Fibroblast of lung (primary cell): ENCODE results near the gene ATAD3B. TPM values are rescaled to one million over a fixed set of nuclear protein-coding genes. Genes with fewer than 3 reads are reported as not detected.

Experiments
- DNase-seq, 2 donors: peaks; one replicate each; pipeline versions ENCODE4 v3.0.0 to v3.0.0-alpha.2; 2010; ENCODE audit warnings: low read depth in 2 of 2
- H2AFZ ChIP-seq: 2 replicates; pipeline ENCODE4 v1.5.1; 2012; ENCODE audit warnings: low read length, control low read depth, inconsistent platforms
- H3K27ac ChIP-seq: 2 replicates; pipeline ENCODE4 v1.5.1; 2011; ENCODE audit warnings: low read length, control low read depth; ENCODE audit not compliant: insufficient read depth
- H3K27me3 ChIP-seq: 2 replicates; pipeline ENCODE4 v1.5.1; 2011; ENCODE audit warnings: mild to moderate bottlenecking, low read length; ENCODE audit not compliant: control insufficient read depth, insufficient read depth
- H3K36me3 ChIP-seq: 2 replicates; pipeline ENCODE4 v1.5.1; 2011; ENCODE audit warnings: low read length; ENCODE audit not compliant: control insufficient read depth, insufficient read depth
- H3K4me1 ChIP-seq: 2 replicates; pipeline ENCODE4 v1.5.1; 2011; ENCODE audit warnings: low read length; ENCODE audit not compliant: control insufficient read depth, insufficient read depth; ENCODE audit errors: extremely low read depth
- H3K4me2 ChIP-seq: 2 replicates; pipeline ENCODE4 v1.5.1; 2011; ENCODE audit warnings: low read length, control low read depth; ENCODE audit not compliant: insufficient read depth; ENCODE audit errors: extremely low read depth
- H3K4me3 ChIP-seq, 4 experiments: fragments of 200-600 bp in 1 of 4; sonication (generic) in 1 of 4; replicated peaks in 1 of 4; 2 replicates each; pipeline ENCODE4 v1.5.1; 2011 to 2016; ENCODE audit warnings: low read length in 4 of 4, low read depth in 3 of 4, mild to moderate bottlenecking in 3 of 4, control low read depth in 2 of 4, inconsistent platforms in 1 of 4, mixed read lengths in 1 of 4; ENCODE audit not compliant: insufficient read depth in 1 of 4; ENCODE audit errors: control extremely low read depth in 1 of 4
- H3K79me2 ChIP-seq: 2 replicates; pipeline ENCODE4 v1.5.1; 2012; ENCODE audit warnings: mild to moderate bottlenecking, low read length, inconsistent platforms; ENCODE audit not compliant: control insufficient read depth, insufficient read depth
- H3K9ac ChIP-seq: 2 replicates; pipeline ENCODE4 v1.5.1; 2011; ENCODE audit warnings: mild to moderate bottlenecking, low read length, control low read depth; ENCODE audit not compliant: insufficient read depth
- H3K9me3 ChIP-seq: 2 replicates; pipeline ENCODE4 v1.5.1; 2012; ENCODE audit warnings: low read depth, low read length; ENCODE audit not compliant: control insufficient read depth, insufficient read depth
- H4K20me1 ChIP-seq: 2 replicates; pipeline ENCODE4 v1.5.1; 2011; ENCODE audit warnings: low read length; ENCODE audit not compliant: control insufficient read depth, insufficient read depth; ENCODE audit errors: extremely low read depth
- EZH2 ChIP-seq: IDR thresholded peaks from 2 replicates; pipeline ENCODE4 v1.5.1; 2012; ENCODE audit warnings: low read length, control low read depth, mild to moderate bottlenecking; ENCODE audit errors: missing control alignments
- polyA plus RNA-seq, 2 donors: library from polyadenylated mRNA; depleted of rRNA in 1 of 2; stranded (reverse) in 1 of 2; unstranded in 1 of 2; fragments of >200 nt; gene quantifications; 2 replicates each; pipeline ENCODE4 v1.2.1, GENCODE V29; 2011 to 2012; ENCODE audit warnings: missing spikeins in 1 of 2
- total RNA-seq: library from RNA; depleted of rRNA; stranded (reverse); fragments of >200 nt; gene quantifications from 2 replicates; pipeline ENCODE4 v1.2.1, GENCODE V29; 2014
- TF ChIP-seq, protein P1 (sequence below), 2 donors: IDR thresholded peaks in 1 of 2; conservative IDR thresholded peaks in 1 of 2; 1 replicate in 1 of 2; 2 replicates in 1 of 2; pipeline ENCODE4 v1.5.1; 2011 to 2012; ENCODE audit warnings: low read length in 2 of 2, control low read depth in 1 of 2, inconsistent platforms in 1 of 2, low read depth in 1 of 2, mild to moderate bottlenecking in 1 of 2

The ATAD3B gene
- total and polyA plus RNA-seq, 2 donors (not counting 1 experiment from before 2014, with no cell fraction given): 7.0 to 15.0 TPM

GRCh38 chr1:1439546-1440261 is 31.9 kb upstream of the ATAD3B start:
- Histone ChIP-seq H3K36me3 (no peaks in the 10 kb centered on the region), H4K20me1 (no peaks in the 10 kb centered on the region), H2AFZ (no peak overlapping the region), H3K27me3 (no peaks in the 10 kb centered on the region), H3K9ac (no peak overlapping the region), H3K79me2 (no peaks in the 10 kb centered on the region), H3K4me2 (no peak overlapping the region), H3K4me1 (peaks cover 4% of the 10 kb centered on the region), H3K9me3 (no peaks in the 10 kb centered on the region), H3K27ac (no peak overlapping the region), H3K4me3 (no peak overlapping the region)
- no peak for DNase-seq
- TF ChIP-seq, protein P1, sequence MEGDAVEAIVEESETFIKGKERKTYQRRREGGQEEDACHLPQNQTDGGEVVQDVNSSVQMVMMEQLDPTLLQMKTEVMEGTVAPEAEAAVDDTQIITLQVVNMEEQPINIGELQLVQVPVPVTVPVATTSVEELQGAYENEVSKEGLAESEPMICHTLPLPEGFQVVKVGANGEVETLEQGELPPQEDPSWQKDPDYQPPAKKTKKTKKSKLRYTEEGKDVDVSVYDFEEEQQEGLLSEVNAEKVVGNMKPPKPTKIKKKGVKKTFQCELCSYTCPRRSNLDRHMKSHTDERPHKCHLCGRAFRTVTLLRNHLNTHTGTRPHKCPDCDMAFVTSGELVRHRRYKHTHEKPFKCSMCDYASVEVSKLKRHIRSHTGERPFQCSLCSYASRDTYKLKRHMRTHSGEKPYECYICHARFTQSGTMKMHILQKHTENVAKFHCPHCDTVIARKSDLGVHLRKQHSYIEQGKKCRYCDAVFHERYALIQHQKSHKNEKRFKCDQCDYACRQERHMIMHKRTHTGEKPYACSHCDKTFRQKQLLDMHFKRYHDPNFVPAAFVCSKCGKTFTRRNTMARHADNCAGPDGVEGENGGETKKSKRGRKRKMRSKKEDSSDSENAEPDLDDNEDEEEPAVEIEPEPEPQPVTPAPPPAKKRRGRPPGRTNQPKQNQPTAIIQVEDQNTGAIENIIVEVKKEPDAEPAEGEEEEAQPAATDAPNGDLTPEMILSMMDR (conservative IDR thresholded peaks at IDR 0.05 in 1 of 2, IDR thresholded peaks at IDR 0.05 in 1 of 2; ENCODE audit: low read depth in 1 of 2, low read length in 2 of 2): no peak
- TF ChIP-seq EZH2: no peak

DNA sequence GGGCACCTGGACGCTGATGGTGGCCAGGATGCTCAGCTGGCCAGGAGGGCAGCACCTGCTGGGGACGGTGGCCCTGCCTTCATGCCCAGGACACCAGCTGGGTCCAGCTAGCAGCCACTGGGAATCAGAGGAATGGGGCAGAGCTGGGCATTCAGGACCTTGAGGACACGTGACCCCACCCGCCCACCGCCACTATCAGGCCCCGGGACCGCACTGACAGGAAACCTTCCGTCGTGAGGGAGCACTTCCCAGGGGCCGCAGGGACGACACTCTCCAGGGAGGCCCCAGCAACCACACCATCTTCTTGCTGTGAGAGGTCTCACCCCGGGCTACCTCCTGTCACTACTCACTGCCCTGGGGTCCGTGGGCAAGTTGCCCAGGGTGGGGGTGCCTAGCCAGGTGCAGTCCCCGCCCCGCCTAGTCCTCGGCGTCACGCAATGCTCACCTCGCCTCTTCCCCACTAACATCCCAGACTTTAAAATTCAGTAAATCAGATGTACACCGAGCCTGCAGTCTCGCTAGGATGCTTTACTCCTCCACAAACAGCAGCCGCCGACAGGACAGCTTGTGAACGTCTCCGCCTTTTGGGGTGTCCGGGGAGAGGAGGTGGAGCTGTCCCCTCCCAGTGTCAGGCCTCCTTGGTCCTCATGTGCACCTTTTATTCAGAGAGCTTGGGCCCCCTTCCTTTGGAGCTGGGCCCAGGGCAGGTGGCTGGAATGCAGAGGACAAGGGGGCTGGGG is 31.1 kb upstream of the ATAD3B start:
- H4K20me1 ChIP-seq: no peaks in the 10 kb centered on the region
- H3K9ac ChIP-seq: no peak overlapping the region
- TF ChIP-seq, protein P1 (conservative IDR thresholded peaks at IDR 0.05 in 1 of 2, IDR thresholded peaks at IDR 0.05 in 1 of 2; ENCODE audit: low read depth in 1 of 2, low read length in 2 of 2): no peak
- TF ChIP-seq EZH2: no peak
- no peak overlapping the region for H3K27ac ChIP-seq
- no peak overlapping the region for H3K4me3 ChIP-seq
- no peaks in the 10 kb centered on the region for H3K79me2 ChIP-seq
- H2AFZ ChIP-seq: no peak overlapping the region
- no peaks in the 10 kb centered on the region for H3K9me3 ChIP-seq
- no peaks in the 10 kb centered on the region for H3K36me3 ChIP-seq
- no peaks in the 10 kb centered on the region for H3K4me1 ChIP-seq
- no peaks in the 10 kb centered on the region for H3K27me3 ChIP-seq
- no peak overlapping the region for H3K4me2 ChIP-seq
- DNase-seq: no peak

DNA sequence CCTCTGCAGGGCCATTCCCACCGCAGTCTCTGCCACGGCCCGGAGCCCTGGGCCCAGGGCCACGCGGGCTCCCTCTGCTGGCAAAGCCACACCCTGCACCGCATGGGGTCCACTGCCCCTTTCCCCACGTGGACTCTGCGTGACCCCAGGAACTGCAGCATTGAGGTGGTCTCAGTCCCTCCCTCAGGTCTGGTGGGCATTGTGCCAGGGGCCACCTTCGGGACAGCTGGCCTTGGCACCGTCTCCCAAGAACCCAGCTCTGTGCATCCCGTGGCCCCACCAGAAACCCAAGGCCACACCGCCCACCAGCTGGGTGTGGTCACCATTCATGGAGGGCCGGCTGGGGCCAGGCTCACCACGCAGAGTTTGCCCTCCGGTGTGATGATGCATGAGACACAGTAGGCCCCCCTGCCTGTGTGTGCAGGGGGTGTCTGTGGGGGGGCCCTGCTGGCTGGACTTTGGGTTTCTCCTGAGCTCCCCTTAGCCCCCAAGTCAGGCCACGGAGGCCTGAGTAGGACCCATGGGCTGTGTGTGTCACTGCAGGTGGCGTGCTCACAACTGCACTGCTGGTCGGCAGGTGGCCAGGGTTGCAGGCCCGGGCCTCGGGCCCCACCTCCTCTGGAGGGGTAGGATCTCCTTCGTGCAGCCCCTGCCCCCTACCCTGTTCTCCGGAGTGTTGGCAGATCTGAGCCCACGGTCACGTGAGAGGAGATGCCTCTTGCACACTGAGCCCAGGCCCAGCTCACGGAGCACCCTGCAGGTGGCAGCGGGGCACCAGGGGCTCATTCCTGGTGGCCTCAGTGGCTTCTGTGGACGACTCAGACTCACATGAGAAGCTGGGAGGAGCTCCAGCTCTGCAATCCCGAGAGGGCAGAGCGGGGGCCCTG is 30.3 kb upstream of the ATAD3B start:
- Histone ChIP-seq H4K20me1 (no peaks in the 10 kb centered on the region), H3K9me3 (no peaks in the 10 kb centered on the region), H3K4me2 (no peak overlapping the region), H2AFZ (no peak overlapping the region), H3K27me3 (no peaks in the 10 kb centered on the region), H3K9ac (no peak overlapping the region), H3K27ac (no peak overlapping the region), H3K36me3 (no peaks in the 10 kb centered on the region), H3K4me1 (no peaks in the 10 kb centered on the region), H3K79me2 (no peaks in the 10 kb centered on the region), H3K4me3 (no peak overlapping the region)
- DNase-seq: peak in 1 of 2 donors; percentile 20
- TF ChIP-seq, protein P1 (conservative IDR thresholded peaks at IDR 0.05 in 1 of 2, IDR thresholded peaks at IDR 0.05 in 1 of 2; ENCODE audit: low read depth in 1 of 2, low read length in 2 of 2): peak; percentile 77 to 91
- no peak for TF ChIP-seq EZH2
